ENCODE data around the gene G3BP1. TPM values are rescaled to one million over a fixed set of nuclear protein-coding genes. Genes with fewer than 3 reads are reported as not detected.
A peak's percentile ranks its signal among the peaks of the same experiment; 100 is the strongest.

Gene G3BP1
- total RNA-seq, 2 experiments from 2014 or later, result 247 to 253 TPM

DNA sequence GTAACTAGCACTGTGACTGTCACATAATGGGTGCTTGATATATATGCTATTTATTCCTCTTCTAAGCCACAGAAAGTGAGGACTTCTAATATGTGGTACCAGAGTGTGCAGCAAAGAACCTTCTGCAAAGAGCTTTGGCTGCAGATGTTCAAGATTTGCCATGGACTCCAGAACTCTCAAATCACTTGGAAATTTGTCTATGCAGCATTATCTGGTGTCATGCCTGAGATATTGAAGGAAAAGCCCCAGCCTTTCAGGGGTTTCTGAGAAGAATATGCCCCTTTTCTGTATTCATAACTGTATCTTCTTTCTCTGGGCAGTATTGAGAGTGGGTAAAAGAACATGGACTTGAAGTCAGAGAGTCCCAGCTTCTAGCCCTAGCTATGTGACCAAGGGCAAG, 4.8 kb upstream of the G3BP1 start:
- Mint-ChIP-seq H3K36me3 (ENCODE audit: low read depth) (peaks cover 2% of the 10 kb centered on the region), H3K27me3 (no peaks in the 10 kb centered on the region), H3K27ac (no peak overlapping the region), H3K9me3 (no peaks in the 10 kb centered on the region), H3K4me1 (ENCODE audit: low read depth) (peaks cover 4% of the 10 kb centered on the region), H3K4me3 (no peak overlapping the region)
- intact Hi-C loops (cut with micrococcal nuclease), result no loop called here
- ChIA-PET POLR2A (interaction anchor here (1.8 kb wide), 1 partner anchor 9 kb away, joined by 9 read pairs; the partner anchor contains the start of gene ATOX1), CTCF (interaction anchor here (1.0 to 2.6 kb wide), 4 partner anchors 11 to 108 kb away, joined by 3 to 8 read pairs (median 6); no protein-coding TSS in a partner anchor)
- ATAC-seq, result no peak
- DNase-seq, result no peak
- TF ChIP-seq CTCF (IDR thresholded peaks at IDR 0.05), result no peak

DNA sequence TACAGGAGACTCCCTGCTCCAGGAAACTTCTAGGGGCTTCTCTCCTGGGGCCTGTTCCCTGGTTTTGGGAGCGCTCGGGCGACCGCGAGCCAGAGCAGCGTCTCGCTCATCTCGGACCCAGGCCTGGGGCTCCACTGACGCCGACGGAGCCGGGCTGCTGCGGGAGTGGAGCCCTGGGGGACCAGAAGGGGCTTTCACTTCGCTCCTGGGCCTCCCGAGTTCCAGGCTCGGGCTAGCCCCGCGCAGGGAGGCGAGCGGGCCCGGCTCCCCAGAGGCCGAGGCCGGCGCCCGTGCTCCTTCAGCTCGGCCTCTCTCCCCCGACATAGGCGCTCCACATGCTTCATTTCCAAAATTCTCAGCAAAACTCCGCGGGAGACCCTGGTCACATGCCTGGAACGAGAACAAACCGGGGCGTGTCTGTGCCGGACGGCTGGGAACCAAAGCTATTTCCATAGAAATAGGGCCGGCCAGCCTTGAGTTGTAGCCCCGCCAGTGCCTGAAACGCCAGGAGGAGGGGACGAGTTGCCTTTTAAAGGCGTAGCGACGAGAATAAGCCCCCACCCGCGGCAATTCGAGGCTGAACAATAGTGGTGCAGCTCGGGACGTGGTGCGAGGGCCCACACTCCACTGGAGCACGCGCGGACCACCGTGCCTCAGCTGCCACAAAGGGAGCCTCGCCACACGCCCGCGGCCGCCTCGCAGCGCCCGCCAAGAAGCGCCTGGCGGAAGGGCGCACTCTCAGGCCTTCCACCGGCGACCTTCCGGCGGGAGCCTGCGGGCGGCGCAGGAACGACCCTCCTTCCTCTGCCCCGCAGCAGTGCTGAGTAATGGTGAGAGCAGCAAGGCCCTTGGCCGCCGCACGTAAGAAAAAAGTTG, 1.1 kb upstream of the G3BP1 start:
- Mint-ChIP-seq H3K27me3 (no peaks in the 10 kb centered on the region), H3K36me3 (ENCODE audit: low read depth) (peaks cover 30% of the 10 kb centered on the region), H3K9me3 (no peaks in the 10 kb centered on the region), H3K4me3 (no peak overlapping the region), H3K27ac (no peak overlapping the region), H3K4me1 (ENCODE audit: low read depth) (peaks cover 23% of the 10 kb centered on the region)
- DNase-seq, result peak; percentile 77
- ChIA-PET POLR2A (interaction anchor here (1.0 to 7.0 kb wide), 10 partner anchors 12 to 323 kb away, joined by 3 to 82 read pairs (median 5); partner anchors contain the start of genes ATOX1 and SLC36A1), CTCF (interaction anchor here (0.6 to 3.9 kb wide), 20 partner anchors 8 to 372 kb away, joined by 3 to 27 read pairs (median 5); partner anchors contain the start of genes ATOX1 and SLC36A1)
- intact Hi-C loops (cut with micrococcal nuclease), result no loop called here
- peak; percentile 24 for ATAC-seq
- TF ChIP-seq CTCF (IDR thresholded peaks at IDR 0.05), result no peak

DNA sequence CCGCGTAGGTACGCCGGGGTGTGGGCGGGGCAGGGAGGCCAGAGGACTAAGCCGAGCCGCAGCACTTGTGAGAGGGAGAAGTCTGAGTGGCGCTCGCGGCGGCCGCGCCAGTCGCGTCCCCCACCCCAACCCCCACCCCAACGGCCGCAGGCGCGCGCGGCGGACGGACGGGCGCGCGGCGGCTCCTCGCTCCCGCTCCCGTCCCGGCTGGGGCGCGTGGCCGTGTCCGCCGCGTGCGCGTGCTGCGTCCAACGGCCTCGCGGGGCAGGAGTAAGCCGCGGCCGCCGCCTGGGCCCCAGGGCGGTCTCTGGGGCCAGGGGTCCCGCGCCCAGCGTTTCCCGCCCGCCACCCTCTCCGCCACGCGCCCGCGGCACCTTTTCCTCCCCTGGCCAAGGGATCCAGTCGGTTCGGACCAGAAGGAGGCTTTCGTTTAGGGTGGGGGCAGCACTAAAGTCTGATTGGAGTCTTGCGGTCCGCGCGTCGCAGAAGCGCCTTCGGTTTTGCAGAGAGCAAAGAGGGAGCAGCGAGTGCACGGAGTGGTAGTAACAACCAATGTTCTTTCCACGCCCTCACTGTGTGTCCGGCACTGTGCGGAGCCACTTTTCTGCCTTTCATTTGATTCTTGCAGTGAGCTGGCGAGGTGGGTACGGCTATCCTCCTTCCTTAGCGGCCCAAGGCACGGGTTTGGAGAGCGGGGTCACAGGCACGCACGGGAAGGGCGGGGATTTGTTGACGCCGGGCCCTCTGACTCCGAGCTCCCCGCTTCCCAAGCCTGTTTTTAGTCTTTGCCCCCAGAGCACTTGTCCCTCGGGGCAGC, 483 bp downstream of the G3BP1 start:
- H3K4me3 Mint-ChIP-seq, result peak overlapping the region; percentile 87
- peaks cover 43% of the 10 kb centered on the region for H3K36me3 Mint-ChIP-seq (ENCODE audit: low read depth)
- H3K4me1 Mint-ChIP-seq (ENCODE audit: low read depth), result peaks cover 38% of the 10 kb centered on the region
- no peaks in the 10 kb centered on the region for H3K9me3 Mint-ChIP-seq
- peak overlapping the region; percentile 84 for H3K27ac Mint-ChIP-seq
- no peak for TF ChIP-seq CTCF (IDR thresholded peaks at IDR 0.05)
- ChIA-PET POLR2A (interaction anchor here (0.7 to 7.0 kb wide), 16 partner anchors 10 to 687 kb away, joined by 3 to 82 read pairs (median 5); partner anchors contain the start of genes ATOX1 and SLC36A1), CTCF (interaction anchor here (1.1 to 3.9 kb wide), 9 partner anchors 13 to 249 kb away, joined by 3 to 27 read pairs (median 10); partner anchors contain the start of gene ATOX1)
- peak; percentile 56 for DNase-seq
- intact Hi-C loops (cut with micrococcal nuclease), result no loop called here
- no peaks in the 10 kb centered on the region for H3K27me3 Mint-ChIP-seq
- ATAC-seq, result no peak

DNA sequence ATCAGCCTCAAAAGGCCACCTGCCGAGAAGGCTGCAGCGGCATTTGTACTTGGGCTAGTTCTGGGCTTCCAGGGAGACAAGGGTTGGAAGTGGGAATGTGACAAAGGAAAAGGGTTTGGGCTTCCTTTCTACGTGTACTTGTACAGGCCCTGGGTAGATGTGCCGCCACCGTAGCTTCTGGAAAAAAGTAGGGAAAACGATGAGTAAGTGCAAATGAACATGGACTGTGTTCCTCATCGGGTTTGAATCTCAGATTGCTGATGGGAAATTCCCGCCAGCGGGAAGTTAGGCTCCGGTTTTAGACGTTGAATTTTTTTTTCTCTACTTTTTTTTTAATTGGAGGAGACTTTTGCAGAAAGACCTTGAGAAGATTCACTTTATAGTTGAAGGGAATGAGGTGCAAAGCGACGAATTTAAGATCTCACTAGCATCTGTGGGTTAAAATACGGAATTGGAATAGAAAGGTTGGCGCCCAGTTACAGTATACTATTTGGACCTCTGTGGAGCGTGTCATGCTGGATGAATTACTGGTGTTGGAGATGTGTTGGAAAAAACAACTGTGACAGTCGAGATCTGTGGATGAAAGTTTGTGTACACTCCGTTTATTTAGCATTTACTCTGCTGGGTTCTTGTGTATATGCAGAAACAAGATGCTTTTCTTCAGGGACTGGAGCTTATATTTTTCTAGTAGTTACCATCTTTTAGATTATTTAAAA, 1.2 kb downstream of the G3BP1 start:
- ATAC-seq, result no peak
- H3K9me3 Mint-ChIP-seq, result no peaks in the 10 kb centered on the region
- no peak for DNase-seq
- no peaks in the 10 kb centered on the region for H3K27me3 Mint-ChIP-seq
- CTCF ChIA-PET, result interaction anchor here (1.0 to 3.9 kb wide), 5 partner anchors 14 to 249 kb away, joined by 3 to 27 read pairs (median 12); partner anchors contain the start of gene ATOX1
- H3K4me3 Mint-ChIP-seq, result peak overlapping the region; percentile 87
- H3K36me3 Mint-ChIP-seq (ENCODE audit: low read depth), result peaks cover 51% of the 10 kb centered on the region
- H3K27ac Mint-ChIP-seq, result peak overlapping the region; percentile 84
- POLR2A ChIA-PET, result interaction anchor here (0.7 to 7.0 kb wide), 15 partner anchors 9 to 688 kb away, joined by 3 to 82 read pairs (median 4); partner anchors contain the start of gene ATOX1
- H3K4me1 Mint-ChIP-seq (ENCODE audit: low read depth), result peaks cover 46% of the 10 kb centered on the region
- TF ChIP-seq CTCF (IDR thresholded peaks at IDR 0.05), result no peak
- intact Hi-C loops (cut with micrococcal nuclease), result no loop called here
